HepG2 (cell line): ENCODE measurements around the gene MLLT10. TPM values are rescaled to one million over a fixed set of nuclear protein-coding genes. Genes with fewer than 3 reads are reported as not detected.
A peak's percentile ranks its signal among the peaks of the same experiment; 100 is the strongest.

ENCODE experiments used
- ASH2L ChIP-seq: fragments of 300-600, 200-600 bp; sonication (generic); IDR thresholded peaks from 2 replicates; pipeline ENCODE4 v1.7.0; 2017; ENCODE audit warnings: low read depth, mild to moderate bottlenecking, moderate library complexity, mixed read lengths, low read length; ENCODE audit not compliant: insufficient read length
- EZH2 ChIP-seq: conservative IDR thresholded peaks from 2 replicates; pipeline ENCODE4 v1.6.1; 2012; ENCODE audit warnings: mild to moderate bottlenecking, low read depth, low read length, moderate library complexity
- FOXA3 ChIP-seq: IDR thresholded peaks from 2 replicates; pipeline ENCODE4 v1.6.1; 2016; ENCODE audit warnings: missing genetic modification reagents, missing compliant biosample characterization
- GMEB2 ChIP-seq: IDR thresholded peaks from 2 replicates; pipeline ENCODE4 v1.6.1; 2016; ENCODE audit warnings: missing biosample characterization, missing genetic modification reagents, low read depth
- HOXA5 ChIP-seq: sonication (generic); formaldehyde crosslinking; IDR thresholded peaks from 2 replicates; pipeline ENCODE4 v1.4.0; 2020; ENCODE audit warnings: missing genetic modification reagents
- LBX2 ChIP-seq: sonication (generic); formaldehyde crosslinking; IDR thresholded peaks from 2 replicates; pipeline ENCODE4 v1.5.0; 2020; ENCODE audit warnings: missing genetic modification reagents, mild to moderate bottlenecking, borderline replicate concordance
- MIER2 ChIP-seq: IDR thresholded peaks from 2 replicates; pipeline ENCODE4 v1.6.1; 2016; ENCODE audit warnings: missing biosample characterization, missing genetic modification reagents
- NR2F1 ChIP-seq, 2 experiments: fragments of 450-650 bp in 1 of 2; formaldehyde crosslinking in 1 of 2; IDR thresholded peaks; 2 replicates each; pipeline versions ENCODE4 v1.5.0 to v1.6.1; 2016 to 2020; ENCODE audit warnings: mild to moderate bottlenecking in 1 of 2, missing compliant biosample characterization in 1 of 2, missing genetic modification reagents in 1 of 2, moderate library complexity in 1 of 2
- PBX2 ChIP-seq: IDR thresholded peaks from 2 replicates; pipeline ENCODE4 v1.6.1; 2016; ENCODE audit warnings: control low read depth
- RFXANK ChIP-seq: IDR thresholded peaks from 2 replicates; pipeline ENCODE4 v1.6.1; 2016
- SNAPC2 ChIP-seq: sonication (generic); formaldehyde crosslinking; IDR thresholded peaks from 2 replicates; pipeline ENCODE4 v1.8.1; 2022; ENCODE audit warnings: mild to moderate bottlenecking, missing genetic modification reagents
- TOPORS ChIP-seq: sonication (generic); formaldehyde crosslinking; IDR thresholded peaks from 2 replicates; pipeline ENCODE4 v1.8.0; 2023; ENCODE audit warnings: mild to moderate bottlenecking, missing genetic modification reagents
- ZBTB33 ChIP-seq: sonication (generic); formaldehyde crosslinking; IDR thresholded peaks from 2 replicates; pipeline ENCODE4 v1.4.0; 2020; ENCODE audit warnings: missing genetic modification reagents
- ZNF205 ChIP-seq: IDR thresholded peaks from 2 replicates; pipeline ENCODE4 v1.6.1; 2018; ENCODE audit warnings: missing biosample characterization, missing genetic modification reagents
- ZNF234 ChIP-seq: sonication (generic); formaldehyde crosslinking; conservative IDR thresholded peaks from 2 replicates; pipeline ENCODE4 v1.5.1; 2020; ENCODE audit warnings: mild to moderate bottlenecking, missing genetic modification reagents
- ZNF280B ChIP-seq: sonication (generic); formaldehyde crosslinking; IDR thresholded peaks from 2 replicates; pipeline ENCODE4 v1.5.0; 2020; ENCODE audit warnings: missing genetic modification reagents, mild to moderate bottlenecking, borderline replicate concordance
- ZNF333 ChIP-seq: sonication (generic); formaldehyde crosslinking; IDR thresholded peaks from 2 replicates; pipeline ENCODE4 v1.4.0; 2020; ENCODE audit warnings: mild to moderate bottlenecking, missing genetic modification reagents, borderline replicate concordance
- ZNF431 ChIP-seq: sonication (generic); formaldehyde crosslinking; IDR thresholded peaks from 2 replicates; pipeline ENCODE4 v1.9.0; 2022; ENCODE audit warnings: missing genetic modification reagents, low read depth, mild to moderate bottlenecking, borderline replicate concordance
- ZNF547 ChIP-seq: sonication (generic); formaldehyde crosslinking; IDR thresholded peaks from 2 replicates; pipeline ENCODE4 v1.5.1; 2020; ENCODE audit warnings: mild to moderate bottlenecking, missing genetic modification reagents
- ZNF567 ChIP-seq: sonication (generic); formaldehyde crosslinking; IDR thresholded peaks from 2 replicates; pipeline ENCODE4 v1.8.1; 2023; ENCODE audit warnings: mild to moderate bottlenecking, missing genetic modification reagents, borderline replicate concordance
- ZNF607 ChIP-seq: sonication (generic); formaldehyde crosslinking; IDR thresholded peaks from 2 replicates; pipeline ENCODE4 v1.5.1; 2020; ENCODE audit warnings: missing genetic modification reagents, mild to moderate bottlenecking, borderline replicate concordance
- ZNF780A ChIP-seq: sonication (generic); formaldehyde crosslinking; IDR thresholded peaks from 2 replicates; pipeline ENCODE4 v1.8.0; 2022; ENCODE audit warnings: mild to moderate bottlenecking, missing genetic modification reagents, moderate library complexity
- ZSCAN21 ChIP-seq: sonication (generic); formaldehyde crosslinking; IDR thresholded peaks from 2 replicates; pipeline ENCODE4 v1.8.0; 2022; ENCODE audit warnings: mild to moderate bottlenecking, missing genetic modification reagents, moderate library complexity, borderline replicate concordance
- ZSCAN30 ChIP-seq: sonication (generic); formaldehyde crosslinking; IDR thresholded peaks from 2 replicates; pipeline ENCODE4 v1.5.0; 2020; ENCODE audit warnings: mild to moderate bottlenecking, missing genetic modification reagents
- polyA plus RNA-seq, 8 experiments: library from polyadenylated mRNA; depleted of rRNA in 3 of 8; stranded (reverse) in 7 of 8; unstranded in 1 of 8; fragments of >200 nt; fragmentation: Illumina TruSeq in 4 of 8; extraction: Trizol in 4 of 8; gene quantifications; 2 replicates each; pipeline versions ENCODE4 v1.2.1 to v1.2.3, GENCODE V29; 2011 to 2016; ENCODE audit warnings: low read depth in 4 of 8, missing spikeins in 1 of 8, mixed read lengths in 1 of 8; ENCODE audit not compliant: insufficient read depth in 1 of 8
- total RNA-seq, 5 experiments: library from RNA; depleted of rRNA; stranded (reverse); fragments of >200 nt; fragmentation: Illumina TruSeq; extraction: Trizol; gene quantifications; 2 replicates each; pipeline ENCODE4 v1.2.3, GENCODE V29; 2016; ENCODE audit warnings: low read depth in 1 of 5

MLLT10 gene
- total and polyA plus RNA-seq, 2 of the 13 experiments (the other 11 are each of a cell fraction or from before 2014, with no cell fraction given) = 51.3 to 84.1 TPM

GRCh38 chr10:21495002-21495751, 38.9 kb upstream of the MLLT10 start (continued):
- TF ChIP-seq EZH2 (no peak), ZBTB33 (CRISPR knock-in tag) (no peak), ASH2L (peak; percentile 33), PBX2 (no peak), ZNF431 (CRISPR knock-in tag) (0 out of 2 replicates have a peak, but pooled peaks have one; percentile 33), RFXANK (CRISPR knock-in tag) (no peak), ZNF547 (no peak), TOPORS (CRISPR knock-in tag) (no peak), ZSCAN30 (CRISPR knock-in tag) (peak; percentile 9; the same call in 1 of the 2 replicates), HOXA5 (CRISPR knock-in tag) (no peak), ZNF333 (CRISPR knock-in tag) (no peak), SNAPC2 (CRISPR knock-in tag) (no peak), LBX2 (no peak), NR2F1 (CRISPR knock-in tag; IDR thresholded peaks at IDR 0.05) (no peak), ZNF205 (CRISPR knock-in tag) (no peak), ZNF280B (peak; percentile 28; the same call in 1 of the 2 replicates), ZNF234 (CRISPR knock-in tag) (no peak), ZNF780A (peak; percentile 8; the same call in 1 of the 2 replicates), ZSCAN21 (0 out of 2 replicates have a peak, but pooled peaks have one; percentile 49), FOXA3 (CRISPR knock-in tag) (no peak), ZNF607 (CRISPR knock-in tag) (no peak), GMEB2 (CRISPR knock-in tag) (no peak), ZNF567 (no peak; the same call in 1 of the 2 replicates), MIER2 (CRISPR knock-in tag) (peak; percentile 12; the same call in 1 of the 2 replicates)
